GM12864 (cell line): Measurements from ENCODE around the gene BTBD6.

Experiments used
- DNase-seq: peaks from one replicate; pipeline ENCODE4 v3.0.0-alpha.2; 2011; ENCODE audit warnings: low read depth
- H3K4me3 ChIP-seq: 2 replicates; pipeline ENCODE4 v1.5.1; 2011; ENCODE audit warnings: mild to moderate bottlenecking, low read depth, low read length, control low read depth
- CTCF ChIP-seq: IDR thresholded peaks from 2 replicates; pipeline ENCODE4 v1.5.1; 2011; ENCODE audit warnings: low read depth, mild to moderate bottlenecking, moderate library complexity, low read length, control low read depth, inconsistent platforms; ENCODE audit errors: missing control alignments

Gene BTBD6

GRCh38 chr14:105228562-105228961 is 19.8 kb upstream of the BTBD6 start:
- no peak for TF ChIP-seq CTCF
- DNase-seq = no peak
- no peak overlapping the region for H3K4me3 ChIP-seq

- TF ChIP-seq CTCF = no peak
- DNase-seq = no peak
Observed at GRCh38 chr14:105229099-105229655, 19.2 kb upstream of the BTBD6 start.

DNA sequence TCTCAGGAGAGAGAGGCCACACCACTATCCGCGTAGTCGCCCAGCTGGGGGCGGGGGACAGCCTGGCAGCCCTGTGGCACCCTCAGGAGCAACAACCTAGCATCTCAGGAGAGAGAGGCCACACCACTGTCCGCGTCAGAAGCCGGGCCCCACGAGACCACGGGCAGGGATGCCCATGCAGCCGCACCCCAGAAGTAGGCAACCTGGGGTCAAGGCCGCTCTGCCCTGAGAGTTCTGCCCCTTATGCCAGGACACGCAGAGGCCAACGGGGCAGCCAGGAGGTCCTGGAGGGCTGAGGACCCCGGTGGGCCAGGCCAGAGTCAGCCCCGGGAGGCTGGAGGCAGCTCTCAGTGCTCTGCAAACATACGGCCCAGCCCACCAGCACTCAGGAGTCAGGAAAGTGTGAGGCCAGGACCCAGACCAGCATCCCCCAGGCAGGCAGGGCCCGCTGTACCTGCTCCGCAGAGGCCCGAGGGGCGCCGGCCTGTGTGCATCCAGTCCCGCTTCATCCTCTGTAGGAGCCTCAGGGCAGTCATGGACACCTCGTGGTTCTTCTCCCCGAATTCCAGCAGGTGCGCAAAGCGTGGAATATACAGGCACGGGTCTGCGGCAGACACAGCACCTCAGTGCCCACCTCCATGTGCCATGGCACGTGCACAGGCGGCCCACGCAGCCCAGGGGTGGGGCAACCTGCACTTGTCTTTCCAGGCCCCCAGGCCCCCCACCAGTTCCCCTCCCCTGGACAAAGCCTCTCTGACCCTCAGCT is 7.3 kb upstream of the BTBD6 start:
- no peak overlapping the region for H3K4me3 ChIP-seq
- no peak for DNase-seq
- TF ChIP-seq CTCF = no peak

More at GRCh38 chr14:105229099-105229655, 19.2 kb upstream of the BTBD6 start:
- no peak overlapping the region for H3K4me3 ChIP-seq

GRCh38 chr14:105241641-105242040 is 6.7 kb upstream of the BTBD6 start:
- DNase-seq = no peak
- no peak for TF ChIP-seq CTCF
- H3K4me3 ChIP-seq = no peak overlapping the region

DNA sequence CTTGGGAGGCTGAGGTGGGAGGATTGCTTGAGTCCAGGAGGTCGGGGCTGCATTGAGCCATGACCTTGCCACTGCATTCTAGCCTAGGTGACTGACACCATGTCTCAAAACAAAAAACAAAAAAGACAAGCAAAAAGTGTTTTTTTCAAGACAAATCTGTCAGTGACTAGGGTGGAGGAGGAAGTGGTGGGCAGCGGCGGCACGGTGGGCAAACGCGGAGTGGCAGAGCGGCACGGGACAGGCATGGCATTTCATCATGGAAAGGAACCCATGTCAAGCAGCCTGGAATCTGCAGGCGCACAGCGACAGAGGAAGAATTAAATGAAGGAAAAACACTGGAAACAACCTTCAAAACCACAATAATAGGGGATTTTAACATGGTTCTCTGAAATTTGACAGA is 4.0 kb upstream of the BTBD6 start:
- no peak for TF ChIP-seq CTCF
- DNase-seq = no peak
- H3K4me3 ChIP-seq = no peak overlapping the region

- no peak overlapping the region for H3K4me3 ChIP-seq
- DNase-seq = no peak
- no peak for TF ChIP-seq CTCF
Observed at GRCh38 chr14:105247026-105247425, 1.3 kb upstream of the BTBD6 start.
